ENCODE measurements around the gene OR2W1. TPM values are rescaled to one million over a fixed set of nuclear protein-coding genes. Genes with fewer than 3 reads are reported as not detected.

The OR2W1 gene
- total RNA-seq, 2 experiments from 2014 or later = not detected

GRCh38 chr6:29019629-29020028 is 25.3 kb downstream of the OR2W1 start:
- POLR2A ChIA-PET = no interaction called here
- peaks cover 12% of the 10 kb centered on the region for H3K4me1 Mint-ChIP-seq (ENCODE audit: low read depth)
- H3K27ac Mint-ChIP-seq = no peak overlapping the region
- CTCF ChIA-PET = interaction anchor here (2.9 kb wide), 1 partner anchor 182 kb away, joined by 18 read pairs; no protein-coding TSS in a partner anchor
- peaks cover 31% of the 10 kb centered on the region for H3K27me3 Mint-ChIP-seq (ENCODE audit: low read depth)
- peaks cover 4% of the 10 kb centered on the region for H3K36me3 Mint-ChIP-seq (ENCODE audit: low read depth)
- ATAC-seq = no peak
- no peak for DNase-seq
- H3K4me3 Mint-ChIP-seq = no peak overlapping the region
- peaks cover 5% of the 10 kb centered on the region for H3K9me3 Mint-ChIP-seq (ENCODE audit: insufficient read depth)

- ChIA-PET CTCF (interaction anchor here (0.9 kb wide), 1 partner anchor 240 kb away, joined by 3 read pairs; no protein-coding TSS in a partner anchor), POLR2A (no interaction called here)
- peaks cover 5% of the 10 kb centered on the region for H3K9me3 Mint-ChIP-seq (ENCODE audit: insufficient read depth)
- peaks cover 12% of the 10 kb centered on the region for H3K4me1 Mint-ChIP-seq (ENCODE audit: low read depth)
- ATAC-seq (no peak), DNase-seq (no peak)
- H3K27ac Mint-ChIP-seq = no peak overlapping the region
- peak overlapping the region; percentile 83 for H3K4me3 Mint-ChIP-seq
- peaks cover 34% of the 10 kb centered on the region for H3K27me3 Mint-ChIP-seq (ENCODE audit: low read depth)
- H3K36me3 Mint-ChIP-seq (ENCODE audit: low read depth) = peaks cover 4% of the 10 kb centered on the region
Observed at GRCh38 chr6:29017428-29017802, 27.6 kb downstream of the OR2W1 start.

- ATAC-seq (peak; percentile 90), DNase-seq (peak; percentile 90)
- Mint-ChIP-seq H3K4me1 (ENCODE audit: low read depth) (peaks cover 15% of the 10 kb centered on the region), H3K27ac (peak overlapping the region; percentile 83), H3K36me3 (ENCODE audit: low read depth) (peaks cover 4% of the 10 kb centered on the region), H3K9me3 (ENCODE audit: insufficient read depth) (peaks cover 5% of the 10 kb centered on the region), H3K27me3 (ENCODE audit: low read depth) (peaks cover 32% of the 10 kb centered on the region), H3K4me3 (peak overlapping the region; percentile 83)
- POLR2A ChIA-PET = interaction anchor here (0.6 to 1.0 kb wide), 5 partner anchors 11 to 1121 kb away, joined by 3 to 6 read pairs (median 3); partner anchors contain the start of gene ZNF311
- CTCF ChIA-PET = interaction anchor here (0.6 to 8.1 kb wide), 38 partner anchors 10 to 572 kb away, joined by 3 to 165 read pairs (median 6); partner anchors contain the start of gene TRIM27
Observed at GRCh38 chr6:29016559-29017427, 28.2 kb downstream of the OR2W1 start.

- Mint-ChIP-seq H3K4me1 (ENCODE audit: low read depth) (peaks cover 23% of the 10 kb centered on the region), H3K27me3 (ENCODE audit: low read depth) (peaks cover 35% of the 10 kb centered on the region), H3K27ac (no peak overlapping the region), H3K4me3 (no peak overlapping the region), H3K36me3 (ENCODE audit: low read depth) (peaks cover 7% of the 10 kb centered on the region), H3K9me3 (ENCODE audit: insufficient read depth) (peaks cover 5% of the 10 kb centered on the region)
- ATAC-seq (no peak), DNase-seq (no peak)
- ChIA-PET CTCF (interaction anchor here (1.0 to 8.1 kb wide), 21 partner anchors 8 to 1511 kb away, joined by 3 to 165 read pairs (median 9); partner anchors contain the start of gene TRIM27), POLR2A (interaction anchor here (1.2 kb wide), 1 partner anchor 149 kb away, joined by 3 read pairs; no protein-coding TSS in a partner anchor)
Observed at GRCh38 chr6:29014729-29015608, 30.0 kb downstream of the OR2W1 start.

- peaks cover 7% of the 10 kb centered on the region for H3K36me3 Mint-ChIP-seq (ENCODE audit: low read depth)
- DNase-seq (peak; percentile 67), ATAC-seq (peak; percentile 80)
- peaks cover 20% of the 10 kb centered on the region for H3K4me1 Mint-ChIP-seq (ENCODE audit: low read depth)
- peak overlapping the region; percentile 86 for H3K4me3 Mint-ChIP-seq
- H3K27ac Mint-ChIP-seq = peak overlapping the region; percentile 9
- ChIA-PET CTCF (interaction anchor here (0.8 to 8.1 kb wide), 7 partner anchors 9 to 325 kb away, joined by 3 to 165 read pairs (median 4); no protein-coding TSS in a partner anchor), POLR2A (no interaction called here)
- peaks cover 5% of the 10 kb centered on the region for H3K9me3 Mint-ChIP-seq (ENCODE audit: insufficient read depth)
- peaks cover 31% of the 10 kb centered on the region for H3K27me3 Mint-ChIP-seq (ENCODE audit: low read depth)
Observed at GRCh38 chr6:29011276-29011734, 33.7 kb downstream of the OR2W1 start.

- no peak for ATAC-seq
- H3K9me3 Mint-ChIP-seq (ENCODE audit: insufficient read depth) = peaks cover 12% of the 10 kb centered on the region
- no peak overlapping the region for H3K27ac Mint-ChIP-seq
- H3K36me3 Mint-ChIP-seq (ENCODE audit: low read depth) = peaks cover 16% of the 10 kb centered on the region
- H3K4me1 Mint-ChIP-seq (ENCODE audit: low read depth) = peaks cover 29% of the 10 kb centered on the region
- H3K27me3 Mint-ChIP-seq (ENCODE audit: low read depth) = peaks cover 31% of the 10 kb centered on the region
- ChIA-PET CTCF (interaction anchor here (8.1 kb wide), 1 partner anchor 171 kb away, joined by 165 read pairs; no protein-coding TSS in a partner anchor), POLR2A (no interaction called here)
- no peak overlapping the region for H3K4me3 Mint-ChIP-seq
- no peak for DNase-seq
Observed at GRCh38 chr6:29009358-29009757, 35.6 kb downstream of the OR2W1 start.

GRCh38 chr6:29008089-29008488 is 36.9 kb downstream of the OR2W1 start:
- Mint-ChIP-seq H3K27ac (no peak overlapping the region), H3K9me3 (ENCODE audit: insufficient read depth) (peaks cover 12% of the 10 kb centered on the region), H3K4me3 (no peak overlapping the region), H3K4me1 (ENCODE audit: low read depth) (peaks cover 32% of the 10 kb centered on the region), H3K27me3 (ENCODE audit: low read depth) (peaks cover 26% of the 10 kb centered on the region), H3K36me3 (ENCODE audit: low read depth) (peaks cover 21% of the 10 kb centered on the region)
- no peak for ATAC-seq
- CTCF ChIA-PET = interaction anchor here (2.9 kb wide), 1 partner anchor 8 kb away, joined by 12 read pairs; no protein-coding TSS in a partner anchor
- DNase-seq = no peak
- POLR2A ChIA-PET = no interaction called here

- ChIA-PET CTCF (interaction anchor here (0.6 to 2.9 kb wide), 3 partner anchors 11 to 308 kb away, joined by 3 to 12 read pairs (median 5); no protein-coding TSS in a partner anchor), POLR2A (interaction anchor here (1.0 kb wide), 1 partner anchor 11 kb away, joined by 3 read pairs; no protein-coding TSS in a partner anchor)
- H3K4me1 Mint-ChIP-seq (ENCODE audit: low read depth) = peaks cover 21% of the 10 kb centered on the region
- H3K9me3 Mint-ChIP-seq (ENCODE audit: insufficient read depth) = peaks cover 12% of the 10 kb centered on the region
- ATAC-seq (peak; percentile 92), DNase-seq (peak; percentile 62)
- H3K27me3 Mint-ChIP-seq (ENCODE audit: low read depth) = peaks cover 14% of the 10 kb centered on the region
- H3K36me3 Mint-ChIP-seq (ENCODE audit: low read depth) = peaks cover 18% of the 10 kb centered on the region
- H3K4me3 Mint-ChIP-seq = peak within 1 kb of the TSS; percentile 80
- H3K27ac Mint-ChIP-seq = peak within 1 kb of the TSS; percentile 89
Observed at GRCh38 chr6:29005183-29005885, 39.6 kb downstream of the OR2W1 start, which contains the start of gene ZNF311. ZNF311 (minus strand) TSS chr6:29005315; CDS start chr6:29003954, 1,361 bp downstream.

GRCh38 chr6:28996844-28997510 is 48.0 kb downstream of the OR2W1 start:
- Mint-ChIP-seq H3K27me3 (ENCODE audit: low read depth) (peaks cover 7% of the 10 kb centered on the region), H3K4me3 (no peak overlapping the region), H3K36me3 (ENCODE audit: low read depth) (no peaks in the 10 kb centered on the region), H3K27ac (no peak overlapping the region), H3K9me3 (ENCODE audit: insufficient read depth) (no peaks in the 10 kb centered on the region), H3K4me1 (ENCODE audit: low read depth) (no peaks in the 10 kb centered on the region)
- CTCF ChIA-PET = interaction anchor here (0.6 to 3.7 kb wide), 3 partner anchors 19 to 159 kb away, joined by 3 to 15 read pairs (median 5); no protein-coding TSS in a partner anchor
- POLR2A ChIA-PET = no interaction called here
- ATAC-seq (no peak), DNase-seq (no peak)

GRCh38 chr6:28995093-28995650 is 49.8 kb downstream of the OR2W1 start:
- Mint-ChIP-seq H3K27ac (no peak overlapping the region), H3K36me3 (ENCODE audit: low read depth) (no peaks in the 10 kb centered on the region), H3K4me1 (ENCODE audit: low read depth) (no peaks in the 10 kb centered on the region), H3K27me3 (ENCODE audit: low read depth) (peaks cover 5% of the 10 kb centered on the region), H3K9me3 (ENCODE audit: insufficient read depth) (no peaks in the 10 kb centered on the region), H3K4me3 (no peak overlapping the region)
- CTCF ChIA-PET = interaction anchor here (3.7 kb wide), 1 partner anchor 21 kb away, joined by 15 read pairs; no protein-coding TSS in a partner anchor
- POLR2A ChIA-PET = no interaction called here
- ATAC-seq (no peak), DNase-seq (no peak)
